Epithelial cell of prostate (primary cell): ENCODE data around the gene SPEF2.
A peak's percentile ranks its signal among the peaks of the same experiment; 100 is the strongest.

Source experiments
- DNase-seq: peaks from one replicate; pipeline ENCODE4 v3.0.0-alpha.2; 2011; ENCODE audit warnings: low read depth, low spot score
- H3K27ac ChIP-seq: fragments of 450-650 bp; 2 replicates; pipeline ENCODE4 v1.5.1; 2017; ENCODE audit warnings: mild to moderate bottlenecking

Gene SPEF2, protein sequence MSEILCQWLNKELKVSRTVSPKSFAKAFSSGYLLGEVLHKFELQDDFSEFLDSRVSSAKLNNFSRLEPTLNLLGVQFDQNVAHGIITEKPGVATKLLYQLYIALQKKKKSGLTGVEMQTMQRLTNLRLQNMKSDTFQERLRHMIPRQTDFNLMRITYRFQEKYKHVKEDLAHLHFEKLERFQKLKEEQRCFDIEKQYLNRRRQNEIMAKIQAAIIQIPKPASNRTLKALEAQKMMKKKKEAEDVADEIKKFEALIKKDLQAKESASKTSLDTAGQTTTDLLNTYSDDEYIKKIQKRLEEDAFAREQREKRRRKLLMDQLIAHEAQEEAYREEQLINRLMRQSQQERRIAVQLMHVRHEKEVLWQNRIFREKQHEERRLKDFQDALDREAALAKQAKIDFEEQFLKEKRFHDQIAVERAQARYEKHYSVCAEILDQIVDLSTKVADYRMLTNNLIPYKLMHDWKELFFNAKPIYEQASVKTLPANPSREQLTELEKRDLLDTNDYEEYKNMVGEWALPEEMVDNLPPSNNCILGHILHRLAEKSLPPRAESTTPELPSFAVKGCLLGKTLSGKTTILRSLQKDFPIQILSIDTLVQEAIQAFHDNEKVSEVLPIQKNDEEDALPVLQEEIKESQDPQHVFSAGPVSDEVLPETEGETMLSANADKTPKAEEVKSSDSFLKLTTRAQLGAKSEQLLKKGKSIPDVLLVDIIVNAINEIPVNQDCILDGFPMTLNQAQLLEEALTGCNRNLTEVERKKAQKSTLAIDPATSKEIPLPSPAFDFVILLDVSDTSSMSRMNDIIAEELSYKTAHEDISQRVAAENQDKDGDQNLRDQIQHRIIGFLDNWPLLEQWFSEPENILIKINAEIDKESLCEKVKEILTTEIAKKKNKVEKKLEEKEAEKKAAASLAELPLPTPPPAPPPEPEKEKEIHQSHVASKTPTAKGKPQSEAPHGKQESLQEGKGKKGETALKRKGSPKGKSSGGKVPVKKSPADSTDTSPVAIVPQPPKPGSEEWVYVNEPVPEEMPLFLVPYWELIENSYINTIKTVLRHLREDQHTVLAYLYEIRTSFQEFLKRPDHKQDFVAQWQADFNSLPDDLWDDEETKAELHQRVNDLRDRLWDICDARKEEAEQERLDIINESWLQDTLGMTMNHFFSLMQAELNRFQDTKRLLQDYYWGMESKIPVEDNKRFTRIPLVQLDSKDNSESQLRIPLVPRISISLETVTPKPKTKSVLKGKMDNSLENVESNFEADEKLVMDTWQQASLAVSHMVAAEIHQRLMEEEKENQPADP (N-terminal part only)

DNA sequence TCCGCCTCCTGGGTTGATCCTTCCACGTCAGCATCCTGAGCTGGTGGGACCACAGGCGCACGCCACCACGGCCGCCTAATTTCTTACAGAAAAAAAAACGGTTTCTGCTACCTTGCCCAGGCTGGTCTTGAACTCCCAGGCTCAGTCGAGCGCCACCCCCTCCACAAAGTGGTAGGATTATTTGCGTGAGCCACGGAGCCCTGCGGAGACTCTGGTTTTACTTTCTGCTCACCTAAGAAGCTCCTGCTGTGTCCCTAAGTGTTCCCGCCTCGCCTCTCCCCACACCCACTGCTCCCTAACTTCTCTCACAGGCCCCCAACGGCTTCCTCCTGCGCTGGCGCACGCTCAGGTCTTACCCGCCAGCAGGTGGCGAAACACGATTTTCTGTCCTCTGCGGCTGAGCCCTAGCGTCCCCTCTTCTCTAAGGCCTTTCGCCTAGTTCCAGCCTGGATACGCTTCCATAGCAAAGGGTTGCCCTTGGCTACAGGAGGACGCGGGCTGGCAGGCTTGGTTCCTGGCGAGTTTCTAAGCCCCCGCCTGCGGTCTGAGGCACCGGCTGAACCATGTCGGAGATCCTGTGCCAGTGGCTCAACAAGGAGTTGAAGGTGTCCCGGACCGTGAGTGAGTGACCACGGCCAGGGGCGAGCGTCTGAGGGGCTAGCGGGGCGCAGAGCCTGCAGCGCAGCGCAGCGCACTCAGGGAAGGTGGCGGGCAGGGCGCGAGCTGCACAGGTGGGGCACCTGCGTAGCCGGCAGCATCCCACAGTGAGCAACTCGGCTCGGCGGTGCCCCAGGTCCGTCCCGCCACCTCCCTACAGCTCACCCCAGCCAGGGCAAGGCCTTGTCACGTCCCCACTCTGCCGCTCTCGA is at the start of gene SPEF2:
TSS of gene SPEF2 (plus strand) at position 429 of the 869 bp plus-strand sequence. CDS start at position 564, 135 bp downstream.
- H3K27ac ChIP-seq: no peak within 1 kb of the TSS
- DNase-seq: peak; percentile 40

DNA sequence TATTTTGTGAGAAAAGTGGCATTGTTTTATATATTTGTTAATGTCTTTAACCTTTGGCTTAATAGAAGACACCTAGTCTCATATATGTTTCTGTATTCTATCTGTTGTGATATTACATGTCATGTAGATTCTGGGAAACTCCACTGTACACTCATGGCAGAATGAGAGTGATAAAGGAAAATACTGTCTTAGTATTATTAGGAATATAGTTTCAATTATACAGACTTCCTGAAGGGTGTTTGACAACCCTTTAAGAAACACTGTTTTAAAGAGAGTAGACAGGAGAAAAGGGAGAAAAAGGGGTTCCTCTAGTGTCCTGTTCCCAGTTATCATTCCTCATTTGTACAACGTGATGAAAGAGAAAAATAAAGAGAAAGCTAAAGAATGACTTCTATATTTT is 42.1 kb upstream of the SPEF2 start:
- DNase-seq: no peak
- H3K27ac ChIP-seq: no peak overlapping the region

DNA sequence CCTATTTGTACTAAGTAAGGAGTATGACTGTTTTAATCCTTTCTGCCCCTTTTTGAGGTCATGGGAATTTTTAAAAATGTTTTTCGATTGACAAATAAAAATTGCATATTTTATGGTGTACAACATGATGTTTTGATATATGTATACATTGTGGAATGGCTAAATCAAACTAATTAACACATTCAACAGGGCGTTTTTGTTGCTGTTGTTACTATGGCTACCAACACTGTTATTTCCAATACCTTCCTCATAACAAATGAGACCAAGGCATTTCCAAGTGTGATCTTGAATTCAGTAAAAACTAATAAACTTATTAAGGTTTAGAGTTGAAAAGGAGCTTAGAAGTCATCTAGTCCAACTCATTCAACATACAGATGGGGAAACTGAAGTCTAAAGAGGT is 30.2 kb upstream of the SPEF2 start:
- DNase-seq: no peak
- H3K27ac ChIP-seq: no peak overlapping the region

DNA sequence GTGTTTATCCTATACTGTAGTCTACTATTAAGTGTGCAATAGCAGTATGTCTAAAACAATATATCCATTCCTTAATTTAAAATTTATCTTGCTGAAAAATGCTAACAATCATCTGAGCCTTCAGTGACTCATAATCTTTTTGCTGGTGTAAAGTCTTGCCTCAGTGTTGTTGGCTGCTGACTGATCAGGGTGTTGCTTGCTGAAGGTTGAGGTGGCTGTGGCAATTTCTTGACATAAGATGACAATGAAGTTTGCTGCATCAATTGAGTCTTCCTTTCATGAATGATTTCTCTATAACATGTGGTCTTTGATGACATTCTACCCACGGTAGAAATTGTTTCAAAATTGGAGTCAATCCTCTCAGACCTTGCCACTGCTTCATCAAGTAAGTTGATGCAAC is 24.3 kb upstream of the SPEF2 start:
- H3K27ac ChIP-seq: no peak overlapping the region
- no peak for DNase-seq

DNA sequence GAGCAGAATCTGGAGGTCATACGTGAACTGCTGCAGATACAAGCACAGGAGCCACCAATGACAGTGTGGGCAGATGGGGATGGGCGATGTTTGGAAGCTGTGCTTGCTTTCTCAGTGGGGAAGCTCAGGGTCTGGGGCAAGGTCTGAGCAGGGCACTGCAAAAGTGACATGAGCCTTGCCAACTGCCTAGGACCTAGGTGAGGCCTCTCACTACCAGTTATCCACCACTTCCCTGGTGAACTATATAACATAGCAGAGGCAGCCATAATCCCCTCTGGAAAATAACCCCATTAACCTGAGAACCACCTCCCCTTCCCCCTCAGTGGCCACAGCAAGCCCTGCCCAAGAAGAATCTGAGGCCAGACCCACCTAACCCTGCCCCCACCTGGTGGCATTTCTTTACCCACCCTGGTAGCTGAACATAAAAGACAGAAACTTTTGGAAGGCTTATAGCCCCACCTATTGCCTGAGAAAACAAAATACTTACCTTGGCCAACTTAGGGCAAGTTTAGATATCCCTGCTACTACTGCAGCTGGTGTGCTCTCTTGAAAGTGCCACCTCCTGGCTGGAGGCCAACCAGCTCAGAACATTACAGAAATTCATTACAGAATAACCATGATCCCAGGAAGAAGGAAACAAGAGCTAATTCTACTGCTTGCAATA is 18.8 kb upstream of the SPEF2 start:
- H3K27ac ChIP-seq: no peak overlapping the region
- no peak for DNase-seq

DNA sequence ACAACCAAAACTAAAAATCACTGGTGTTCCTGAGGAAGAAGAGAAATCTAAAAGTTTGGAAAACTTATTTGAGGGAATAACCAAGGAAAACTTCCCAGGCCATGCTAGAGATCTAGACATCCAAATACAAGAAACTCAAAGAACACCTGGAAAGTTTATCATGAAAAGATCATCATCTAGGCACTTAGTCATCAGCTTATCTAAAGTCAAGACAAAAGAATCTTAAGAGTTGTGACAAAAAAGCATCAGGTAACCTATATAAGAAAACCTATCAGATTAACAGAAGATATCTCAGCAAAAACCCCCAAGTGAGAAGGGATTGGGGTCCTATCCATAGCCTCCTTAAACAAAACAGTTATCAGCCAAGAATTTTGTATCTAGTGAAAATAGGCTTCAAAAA is 17.1 kb upstream of the SPEF2 start:
- no peak overlapping the region for H3K27ac ChIP-seq
- no peak for DNase-seq

DNA sequence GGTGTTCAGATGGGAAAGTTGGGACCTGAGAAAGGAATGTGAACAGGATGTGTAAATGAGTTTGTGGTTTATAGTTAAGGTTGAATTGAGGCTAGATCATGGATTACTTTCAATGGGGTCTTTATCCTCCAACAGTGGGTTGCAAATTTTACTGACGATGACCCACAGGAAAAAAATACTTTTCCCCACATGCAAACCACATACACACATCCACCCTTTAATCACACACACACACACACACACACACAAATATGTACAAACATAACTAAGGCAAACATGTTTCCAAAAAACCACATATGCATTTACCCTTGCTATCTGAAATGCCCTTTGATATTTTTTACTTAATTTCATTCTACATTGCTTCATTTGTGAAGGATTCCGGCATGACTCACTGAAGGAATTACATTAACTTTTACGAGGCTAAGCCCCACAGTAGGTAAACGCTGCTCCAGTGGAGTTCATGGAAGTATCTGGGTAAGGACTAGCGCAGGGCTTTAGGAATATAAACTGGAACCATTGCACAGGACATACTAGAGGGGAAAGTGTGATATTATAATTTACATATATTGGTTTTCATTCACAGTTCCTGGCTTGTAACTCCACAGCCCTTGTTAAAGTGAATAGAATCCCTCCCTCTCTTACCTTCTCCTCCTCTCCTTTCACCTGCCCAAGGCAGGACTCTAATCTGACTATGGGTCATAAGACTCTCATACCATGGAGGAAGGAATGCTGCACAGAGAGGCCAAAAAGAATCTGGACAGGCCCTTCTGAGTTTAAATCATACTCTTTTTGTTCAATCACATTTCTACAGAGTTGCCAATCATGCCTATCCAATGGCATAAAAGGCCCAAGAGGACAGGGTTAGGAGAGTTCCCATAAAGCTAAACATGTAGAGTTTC is 8.5 kb upstream of the SPEF2 start:
- H3K27ac ChIP-seq: no peak overlapping the region
- peak; percentile 5 for DNase-seq

DNA sequence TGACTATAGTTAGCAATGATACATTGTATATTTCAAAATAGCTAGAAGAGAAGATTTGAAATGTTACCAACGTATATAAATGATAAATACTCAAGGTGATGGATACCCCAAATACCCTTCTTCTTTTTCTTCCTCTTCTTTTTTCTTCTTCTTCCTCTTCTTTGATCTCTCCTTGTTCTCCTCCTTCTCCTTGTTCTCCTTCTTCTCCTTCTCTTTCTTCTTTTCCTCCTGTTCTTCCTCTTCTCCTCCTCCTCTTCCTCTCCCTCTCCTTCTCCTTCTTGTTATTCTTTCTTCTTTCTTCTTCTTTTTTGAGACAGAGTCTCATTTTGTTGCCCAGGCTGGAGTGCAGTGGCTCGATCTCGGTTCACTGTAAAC is 616 bp upstream of the SPEF2 start:
- no peak overlapping the region for H3K27ac ChIP-seq
- no peak for DNase-seq

DNA sequence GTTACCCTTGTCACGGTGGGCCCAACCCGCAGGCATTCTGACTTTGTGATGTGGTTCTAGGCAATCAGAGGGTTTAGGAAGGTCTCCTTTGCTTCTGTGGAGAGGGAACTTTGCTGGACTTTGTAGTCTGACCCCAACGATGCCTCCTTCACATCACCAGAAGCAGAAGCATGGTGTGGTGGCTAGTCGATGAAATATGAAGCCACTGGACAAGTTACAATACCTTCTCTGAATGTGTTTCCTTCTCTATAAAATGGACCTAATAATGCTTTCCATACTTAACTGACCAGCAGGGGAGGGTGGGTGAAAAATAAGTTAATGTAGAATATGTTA is 607 bp downstream of the SPEF2 start:
- H3K27ac ChIP-seq: no peak overlapping the region
- DNase-seq: no peak

DNA sequence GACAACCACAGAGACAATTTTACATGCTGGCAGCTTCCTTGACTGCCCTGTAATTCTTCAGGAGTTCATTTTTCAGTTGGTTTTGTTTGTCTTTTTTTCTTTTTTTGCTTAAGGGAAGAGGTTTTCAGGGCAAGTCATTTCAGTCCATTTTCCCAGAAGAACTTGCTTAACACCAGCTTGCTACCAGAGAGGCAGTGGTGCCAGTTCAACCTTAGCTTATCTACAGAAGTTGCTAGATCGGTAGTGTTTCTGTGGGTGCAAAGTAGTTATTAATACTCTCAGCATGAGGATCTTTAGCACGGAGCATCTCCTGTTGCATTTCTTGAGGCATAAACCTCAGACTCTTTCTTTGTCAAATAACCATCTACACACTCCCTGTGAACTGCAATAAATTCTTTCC is 1.1 kb downstream of the SPEF2 start:
- H3K27ac ChIP-seq: no peak overlapping the region

DNA sequence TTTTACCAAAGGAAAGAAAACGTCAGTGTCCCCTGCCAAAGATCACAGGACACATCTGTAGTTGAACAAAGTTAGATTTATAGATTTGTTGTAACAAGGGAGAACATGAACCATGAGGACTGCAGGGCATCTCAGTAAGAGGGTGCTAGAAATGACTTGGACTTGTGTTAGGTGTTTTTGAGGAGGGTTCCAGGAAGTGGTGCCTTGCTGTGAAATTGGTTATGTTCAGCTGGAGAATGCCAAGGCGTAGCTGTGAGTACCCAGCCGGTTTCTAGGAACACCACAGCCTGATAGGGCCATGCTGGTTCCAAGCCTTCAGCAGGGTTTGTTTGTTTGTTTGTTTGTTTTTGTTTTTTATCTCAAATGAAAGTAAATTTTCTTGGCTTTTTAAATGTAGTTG is 5.3 kb downstream of the SPEF2 start:
- no peak for DNase-seq
- no peak overlapping the region for H3K27ac ChIP-seq

More for the DNA sequence above, 1.1 kb downstream of the SPEF2 start:
- no peak for DNase-seq

DNA sequence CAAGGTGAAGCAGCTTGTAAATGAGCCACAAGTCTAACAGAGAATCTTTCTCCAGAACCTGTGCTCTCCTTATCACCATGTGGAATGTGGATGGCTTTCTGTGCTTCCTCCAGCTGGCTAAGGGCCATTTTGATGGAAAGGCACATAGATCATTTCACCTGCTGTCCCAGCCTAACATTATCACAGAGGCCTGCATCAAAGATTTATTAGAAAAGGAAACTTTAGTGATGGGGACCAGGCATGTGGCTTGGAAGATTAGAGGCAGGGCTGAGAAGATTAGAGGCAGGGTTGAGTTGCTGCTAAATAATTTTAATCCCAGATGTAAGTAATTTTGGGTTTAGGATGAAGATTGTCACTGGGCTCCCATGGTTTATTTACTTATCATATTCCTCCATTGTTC is 6.3 kb downstream of the SPEF2 start:
- DNase-seq: no peak
- no peak overlapping the region for H3K27ac ChIP-seq

DNA sequence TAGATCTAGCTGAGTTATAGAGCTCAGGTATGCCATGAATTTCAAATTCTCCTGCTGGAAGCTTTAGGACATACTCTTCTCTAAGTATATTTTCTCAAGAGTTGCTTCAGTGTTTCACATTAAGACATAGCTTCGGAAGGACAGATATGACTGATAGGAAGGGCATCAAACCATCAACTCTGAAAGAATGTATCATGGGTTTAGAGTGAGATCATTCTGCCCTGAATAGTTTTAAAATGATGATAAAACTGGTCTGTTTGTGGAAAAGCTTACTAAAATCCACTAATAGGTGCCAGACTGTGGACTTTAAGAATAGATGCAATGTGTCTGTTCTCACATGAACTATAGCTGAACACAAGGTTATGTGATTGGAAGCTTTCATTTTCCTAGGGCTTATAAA is 8.4 kb downstream of the SPEF2 start:
- no peak for DNase-seq
- no peak overlapping the region for H3K27ac ChIP-seq

DNA sequence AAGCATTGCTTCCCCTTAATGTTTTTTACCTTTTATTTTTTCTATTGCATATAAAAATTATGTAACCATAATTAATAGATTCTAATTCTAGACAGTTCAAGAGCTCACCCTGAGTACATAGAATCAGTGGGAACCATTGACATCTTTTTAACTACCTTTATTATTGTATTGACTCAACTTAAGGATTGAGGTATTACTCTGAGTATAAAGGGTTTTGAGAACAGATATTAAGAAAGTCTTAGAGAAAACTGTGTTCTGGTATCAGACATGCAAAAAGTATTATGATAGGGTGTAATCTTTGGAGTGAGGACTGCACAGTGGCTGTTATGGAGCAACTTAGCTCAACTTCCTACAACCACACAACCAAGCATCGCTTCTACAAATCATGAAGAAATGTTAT is 8.9 kb downstream of the SPEF2 start:
- H3K27ac ChIP-seq: no peak overlapping the region
- no peak for DNase-seq

DNA sequence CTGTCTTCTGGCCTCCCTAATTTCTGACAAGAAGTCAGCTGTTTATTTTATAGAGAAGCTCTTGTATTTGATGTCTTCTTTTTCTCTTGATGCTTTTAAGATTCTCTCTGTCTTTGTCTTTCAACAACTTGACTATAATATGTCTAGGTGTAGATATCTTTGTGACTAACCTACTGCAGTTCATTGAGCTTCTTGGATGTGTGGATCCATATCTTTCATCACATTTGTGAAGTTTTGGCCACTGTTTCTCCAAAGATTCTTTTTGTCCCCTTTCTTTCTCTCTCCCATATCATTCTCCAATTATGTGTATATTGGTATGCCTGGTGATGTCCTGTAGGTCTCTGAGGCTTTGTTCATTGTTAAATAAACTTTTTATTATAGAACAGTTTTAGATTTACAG is 16.7 kb downstream of the SPEF2 start:
- DNase-seq: no peak
- no peak overlapping the region for H3K27ac ChIP-seq

DNA sequence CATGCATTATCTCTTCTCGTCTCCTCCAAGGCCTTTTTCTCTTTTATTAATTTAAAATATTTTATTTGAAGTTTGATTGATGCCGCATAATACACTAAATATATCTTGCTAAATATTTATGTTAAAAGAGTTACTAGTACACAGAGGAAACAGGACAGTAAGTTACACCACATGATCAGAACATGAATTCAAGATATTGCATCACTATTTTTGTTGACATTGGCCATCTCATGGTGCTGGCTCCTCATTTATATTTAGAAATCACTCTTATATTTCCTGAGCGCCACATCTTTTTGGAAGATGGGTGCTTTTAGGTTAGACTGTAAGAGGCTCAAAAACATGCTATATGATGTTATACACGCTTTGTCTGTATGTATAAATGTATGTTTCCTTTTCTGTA is 23.0 kb downstream of the SPEF2 start:
- no peak overlapping the region for H3K27ac ChIP-seq
- DNase-seq: no peak

DNA sequence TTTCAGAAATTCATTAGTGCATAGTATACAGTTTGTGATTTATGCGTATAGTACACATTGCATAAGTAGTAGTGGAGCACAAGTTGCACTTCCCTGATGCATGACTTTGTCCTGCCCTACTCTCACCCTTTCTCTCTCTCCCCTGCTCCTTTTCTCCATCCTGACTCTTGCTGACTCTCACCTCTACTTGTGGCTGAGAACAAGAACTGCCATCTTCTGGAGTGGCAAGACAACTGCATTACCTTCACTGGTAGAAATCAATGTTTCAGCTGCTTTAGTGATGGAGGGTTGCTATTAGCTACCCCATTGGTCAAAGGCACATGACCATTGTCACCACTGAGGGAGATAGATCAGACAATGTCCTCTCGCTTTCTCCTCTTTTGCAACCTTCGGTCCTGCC is 26.9 kb downstream of the SPEF2 start:
- peak; percentile 6 for DNase-seq
- H3K27ac ChIP-seq: no peak overlapping the region

DNA sequence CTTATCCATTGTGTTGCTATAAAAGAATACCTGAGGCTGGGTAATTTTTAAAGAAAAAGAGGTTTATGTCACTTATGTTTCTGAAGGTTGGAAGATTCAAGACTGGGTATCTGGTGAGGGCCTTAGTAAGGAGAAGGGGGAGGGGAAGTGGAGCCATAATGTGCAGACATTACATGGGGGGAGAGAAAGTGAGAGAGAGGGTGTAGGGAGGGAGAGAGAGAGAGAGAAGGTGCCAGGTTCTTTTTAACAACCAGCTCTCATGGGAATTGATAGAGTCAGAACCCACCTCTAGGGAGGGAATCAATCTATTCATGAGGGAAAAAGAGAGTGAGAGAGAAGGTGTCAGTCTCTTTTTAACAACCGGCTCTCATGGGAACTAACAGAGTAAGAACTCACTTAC is 29.5 kb downstream of the SPEF2 start:
- no peak for DNase-seq
- H3K27ac ChIP-seq: no peak overlapping the region
